GM23248 (cell line): ENCODE data around the gene UBE2A.

Experiments
- EZH2 ChIP-seq: fragments of 200-600 bp; sonication (generic); IDR thresholded peaks from 2 replicates; pipeline ENCODE4 v1.6.1; 2018; ENCODE audit warnings: antibody characterized with exemption, mild to moderate bottlenecking; ENCODE audit not compliant: insufficient read depth, poor library complexity, severe bottlenecking
- EZH2phosphoT487 ChIP-seq: fragments of 200-600 bp; sonication (generic); IDR thresholded peaks from 2 replicates; pipeline ENCODE4 v1.6.1; 2018; ENCODE audit warnings: antibody characterized with exemption, moderate library complexity, mild to moderate bottlenecking, low read depth; ENCODE audit not compliant: insufficient read depth

DNA sequence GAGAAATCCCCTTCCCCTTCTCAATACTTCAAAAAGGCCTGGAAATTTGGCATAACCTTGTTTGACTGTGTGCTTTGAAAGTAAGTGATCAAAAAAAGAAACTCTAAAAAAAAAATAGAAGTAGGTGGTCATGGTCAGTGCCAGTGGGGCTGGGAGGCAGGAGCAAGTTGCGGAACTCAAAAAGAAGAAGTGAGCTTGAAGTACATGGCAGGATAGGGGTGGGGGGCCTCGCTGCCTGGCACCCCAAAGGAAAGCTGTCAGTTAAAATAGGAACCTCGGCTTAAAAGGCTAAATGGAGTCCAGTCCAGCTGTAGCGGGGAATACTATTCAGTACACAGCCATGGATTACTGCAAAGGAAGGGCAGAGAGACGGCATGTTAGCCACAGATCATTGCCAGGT, 44.1 kb downstream of the UBE2A start:
- TF ChIP-seq EZH2phosphoT487 = no peak
- TF ChIP-seq EZH2 = no peak
